NCI-H345 treated with DMSO at 0.1 percent for 48 hours (cell line): ENCODE data around the gene KIAA1217.

ENCODE experiments used
- DNase-seq: peaks from one replicate; lab custom pipeline; 2025; ENCODE audit not compliant: unreplicated experiment; lab: John Stamatoyannopoulos, UW

Gene KIAA1217

GRCh38 chr10:24358022-24358421 is 149.1 kb downstream of the KIAA1217 start:
- no peak for DNase-seq

DNA sequence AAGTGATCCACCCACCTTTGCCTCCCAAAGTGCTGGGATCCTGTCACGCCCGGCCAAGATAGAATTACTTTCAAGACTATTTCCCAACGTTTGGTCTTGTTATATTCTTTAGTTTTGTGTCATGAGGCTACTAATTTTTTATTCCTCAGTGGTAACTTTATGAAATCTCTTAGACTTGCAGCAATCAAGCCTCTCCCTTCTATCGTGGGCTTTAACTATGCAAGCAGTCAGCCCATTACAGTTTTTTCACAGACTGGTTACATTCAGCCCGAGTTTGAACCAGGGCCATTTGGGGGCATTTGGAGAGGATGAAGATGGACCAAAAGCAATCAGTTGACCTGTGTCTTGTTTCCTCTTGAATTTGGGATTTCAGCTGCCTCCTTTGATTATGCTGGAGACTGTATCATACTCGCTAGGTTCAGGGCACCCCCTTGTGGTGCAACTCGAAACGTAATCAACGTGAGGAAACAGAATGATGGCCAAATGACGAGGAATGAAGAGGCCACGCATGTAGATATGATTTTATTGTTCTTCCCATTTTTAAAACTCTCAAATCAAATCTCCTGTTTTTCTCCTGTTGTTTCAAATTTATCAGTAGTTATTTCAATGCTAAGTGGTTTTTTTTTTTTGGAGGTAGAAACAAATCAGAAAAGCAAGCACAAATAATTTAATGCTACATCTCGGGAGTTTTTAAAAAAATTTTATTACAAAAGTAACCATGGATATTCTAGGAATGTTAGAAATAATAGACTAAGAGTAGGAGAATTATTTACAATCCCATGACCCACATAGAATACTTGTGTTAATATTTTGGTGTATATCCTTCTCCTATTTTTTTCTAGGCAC is 151.6 kb downstream of the KIAA1217 start:
- no peak for DNase-seq

- no peak for DNase-seq
Observed at GRCh38 chr10:24363070-24363469, 154.1 kb downstream of the KIAA1217 start.

DNA sequence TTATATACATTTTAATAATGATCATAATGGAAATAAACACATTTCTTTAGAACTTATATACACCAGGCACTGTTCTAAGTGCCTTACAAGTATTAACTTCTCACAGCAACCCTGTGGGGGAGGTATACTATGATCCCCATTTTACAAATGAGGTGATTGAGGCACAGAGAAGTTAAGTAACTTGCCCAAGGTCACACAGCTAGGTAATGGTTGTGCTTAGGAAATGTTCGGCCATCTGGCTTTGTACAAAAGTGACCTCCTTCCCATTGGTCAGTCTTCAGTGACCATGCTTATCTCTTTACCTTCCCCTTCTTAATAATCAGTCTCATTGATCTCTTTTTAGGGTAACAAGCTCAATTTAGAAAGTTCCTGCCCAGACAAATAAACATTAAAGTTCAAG is 158.8 kb downstream of the KIAA1217 start:
- no peak for DNase-seq

DNA sequence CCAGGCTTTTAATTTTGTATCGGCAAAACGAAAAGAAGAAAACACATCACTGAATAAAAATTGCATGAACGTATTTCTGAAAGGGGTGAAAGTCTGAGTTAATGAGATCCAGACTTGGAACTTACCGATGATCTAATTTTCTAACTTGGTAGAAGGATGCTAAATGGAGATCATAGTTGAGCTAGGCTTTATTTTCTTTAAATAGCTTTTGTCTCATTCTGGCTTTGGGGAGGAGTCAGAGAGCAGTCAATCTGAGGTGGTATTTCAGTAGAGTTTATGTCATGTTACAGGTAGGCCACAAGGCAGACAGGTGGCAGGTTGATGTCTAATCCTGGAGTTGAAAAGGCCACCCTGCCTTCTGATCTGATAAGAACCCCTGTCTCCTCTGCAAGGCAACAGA is 161.9 kb downstream of the KIAA1217 start:
- DNase-seq, result no peak

- no peak for DNase-seq
Observed at GRCh38 chr10:24371396-24371795, 162.5 kb downstream of the KIAA1217 start.

- no peak for DNase-seq
Observed at GRCh38 chr10:24374134-24374915, 165.4 kb downstream of the KIAA1217 start.

- DNase-seq, result no peak
Observed at GRCh38 chr10:24375510-24375909, 166.6 kb downstream of the KIAA1217 start.

GRCh38 chr10:24376731-24377130 is 167.8 kb downstream of the KIAA1217 start:
- no peak for DNase-seq

DNA sequence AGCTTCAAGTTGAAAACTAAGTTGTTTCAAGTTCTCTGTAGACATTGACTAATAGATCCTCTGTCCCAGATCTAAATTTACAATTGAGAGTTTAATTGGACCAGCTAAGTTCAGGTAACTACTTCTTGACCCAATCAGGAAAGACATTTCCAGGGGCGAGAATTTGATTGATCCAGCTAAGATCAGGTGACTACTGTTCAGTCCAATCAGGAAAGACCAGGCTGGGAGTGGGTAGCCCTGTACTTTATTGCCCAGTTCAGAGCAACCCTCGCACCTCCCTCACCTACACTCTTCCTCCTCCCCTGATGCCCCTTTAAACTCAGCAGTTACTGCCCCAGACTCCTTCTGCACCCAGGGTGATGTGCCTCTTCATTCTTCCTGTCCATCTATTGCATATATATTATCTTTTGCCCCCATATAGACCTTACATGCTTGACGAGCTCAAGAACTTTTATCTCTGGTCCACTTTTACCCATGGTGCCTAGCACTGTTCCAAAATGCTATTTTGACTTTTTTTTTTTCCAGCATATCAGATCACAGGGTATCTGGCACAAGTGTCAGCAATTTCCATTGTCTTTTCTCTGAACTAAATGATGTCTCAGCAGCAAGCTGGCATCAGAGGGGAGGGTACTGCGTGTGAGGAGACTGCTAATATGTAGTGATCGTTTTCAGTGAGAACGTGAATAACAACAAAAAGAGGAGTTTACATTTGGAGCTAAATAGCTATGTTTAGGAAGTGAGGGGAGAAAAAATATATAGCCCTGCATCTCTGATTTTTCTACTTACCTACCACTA is 169.4 kb downstream of the KIAA1217 start:
- no peak for DNase-seq

GRCh38 chr10:24381235-24382010 is 172.5 kb downstream of the KIAA1217 start:
- no peak for DNase-seq

- DNase-seq, result no peak
Observed at GRCh38 chr10:24382045-24382444, 173.1 kb downstream of the KIAA1217 start.

- DNase-seq, result no peak
Observed at GRCh38 chr10:24382596-24382978, 173.6 kb downstream of the KIAA1217 start.

GRCh38 chr10:24382979-24383663 is 174.2 kb downstream of the KIAA1217 start:
- DNase-seq, result no peak

DNA sequence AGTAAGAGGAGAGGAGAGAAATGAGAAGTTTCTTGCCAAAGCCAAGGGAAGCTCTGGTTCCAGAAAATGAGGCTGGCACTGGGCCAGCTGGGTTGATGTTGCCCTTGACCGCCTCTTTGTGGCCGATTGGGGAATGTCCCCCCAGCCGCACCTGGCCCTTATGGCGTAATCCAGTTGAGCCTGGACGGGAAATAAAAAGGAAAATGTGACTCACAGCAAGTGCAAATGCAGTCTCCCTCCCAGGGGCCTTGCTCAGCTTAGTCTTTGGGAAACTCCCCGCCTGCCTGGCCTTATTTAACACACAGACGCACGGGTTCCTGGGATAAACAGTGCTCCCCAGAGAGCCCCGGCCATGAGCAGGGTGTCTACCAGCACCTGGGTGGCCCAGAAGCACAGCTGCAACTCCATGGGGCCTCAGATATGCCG is 174.8 kb downstream of the KIAA1217 start:
- DNase-seq, result no peak

GRCh38 chr10:24384954-24385353 is 176.0 kb downstream of the KIAA1217 start:
- no peak for DNase-seq

DNA sequence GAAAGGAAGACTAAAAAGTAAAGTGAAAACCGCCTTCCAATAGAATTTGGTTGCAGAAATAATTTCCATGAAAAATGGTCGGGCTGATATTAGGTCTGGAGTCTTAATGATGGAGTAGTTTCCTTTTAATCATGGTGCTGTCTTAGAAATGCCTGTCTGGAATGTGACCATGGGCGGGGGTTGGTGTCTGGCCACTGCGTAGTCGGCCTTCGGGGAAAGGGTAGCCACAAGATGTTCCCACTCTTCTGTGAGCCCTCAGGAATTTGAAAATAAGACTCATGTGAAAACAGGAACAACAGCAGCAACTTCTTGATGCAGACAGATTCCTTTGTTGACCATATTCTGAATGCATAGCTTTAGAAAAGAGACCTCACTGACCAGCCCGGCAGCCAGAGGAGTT is 176.8 kb downstream of the KIAA1217 start:
- DNase-seq, result no peak

- no peak for DNase-seq
Observed at GRCh38 chr10:24390146-24390700, 181.3 kb downstream of the KIAA1217 start.

DNA sequence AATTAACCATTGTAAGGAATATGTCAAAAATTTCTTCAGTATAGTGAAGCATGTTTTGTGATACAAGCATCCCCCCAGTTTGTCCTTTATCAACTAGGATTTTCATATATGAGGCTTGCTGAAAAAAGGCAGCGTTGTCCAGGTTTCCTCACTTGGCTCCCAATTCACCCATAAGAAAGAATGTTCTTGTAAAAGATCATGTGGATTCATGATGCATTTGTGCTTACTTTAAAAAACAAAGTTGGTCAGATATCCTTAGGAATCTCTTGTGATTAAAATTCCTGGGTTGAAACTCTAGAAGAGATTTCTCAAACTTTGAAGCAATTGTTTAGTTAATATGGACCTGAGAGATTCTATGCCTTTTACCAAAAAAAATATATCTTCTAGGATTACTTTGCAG is 181.8 kb downstream of the KIAA1217 start:
- no peak for DNase-seq

DNA sequence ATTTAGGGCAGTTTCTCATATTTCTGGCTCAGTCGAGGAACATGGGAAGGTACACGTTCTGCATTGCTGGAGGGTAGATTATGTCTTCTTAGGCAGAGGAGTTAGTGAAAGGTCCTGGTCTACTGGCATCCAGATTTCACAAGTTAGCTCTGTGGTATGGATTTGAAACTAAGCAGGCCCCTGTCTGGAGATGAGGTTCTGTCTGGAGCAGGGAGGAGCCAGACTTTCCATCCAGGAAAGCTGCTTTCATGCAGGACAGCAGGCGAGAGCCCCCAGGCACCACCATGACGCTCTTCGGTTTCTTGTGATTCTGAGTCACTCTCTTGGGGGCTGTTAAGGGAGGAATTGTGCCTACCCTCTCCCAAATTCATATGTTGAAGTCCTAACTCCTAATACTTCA is 184.3 kb downstream of the KIAA1217 start:
- DNase-seq, result no peak
